C4-2B (cell line): ENCODE results near the gene WNT7B.

Source experiments
- ZFX ChIP-seq: fragments of 450-650 bp; IDR thresholded peaks from 2 replicates; pipeline ENCODE4 v1.6.1; 2017
- TF ChIP-seq, protein P1 (sequence below): fragments of 450-650 bp; conservative IDR thresholded peaks from 2 replicates; pipeline ENCODE4 v1.5.1; 2017; ENCODE audit warnings: mild to moderate bottlenecking

DNA sequence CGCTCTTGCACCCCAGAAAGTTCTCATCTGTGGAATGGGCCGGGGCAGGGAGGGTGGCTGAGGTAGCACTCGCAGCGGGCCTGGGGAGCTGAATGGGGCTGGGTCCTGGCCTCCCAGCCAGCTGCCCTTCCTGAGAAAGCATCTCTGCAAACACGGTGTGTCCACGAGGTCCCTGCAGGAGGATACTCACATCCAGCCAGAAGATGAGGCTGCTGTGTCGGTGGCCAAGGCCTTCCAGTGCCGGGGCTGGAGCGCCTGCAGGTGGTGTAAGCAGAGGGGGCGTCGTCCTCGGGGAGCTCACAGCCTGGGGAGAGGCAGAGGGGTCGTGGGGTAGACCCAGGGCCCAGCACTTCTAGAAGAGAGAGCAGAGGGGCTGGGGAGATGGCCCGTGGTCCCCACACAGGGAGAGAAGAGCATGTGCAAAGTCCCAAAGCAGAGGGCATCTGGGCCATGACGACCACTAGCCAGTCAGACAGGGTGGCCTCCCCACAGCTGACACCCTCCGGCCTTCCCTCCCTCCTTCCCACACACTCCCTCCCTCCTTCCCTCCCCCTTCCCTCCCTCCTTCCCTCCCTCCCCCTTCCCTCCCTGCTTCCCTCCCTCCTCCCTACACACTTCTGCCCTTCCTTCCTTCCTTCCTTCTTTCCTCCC, 97.9 kb downstream of the WNT7B start:
- TF ChIP-seq, protein P1, sequence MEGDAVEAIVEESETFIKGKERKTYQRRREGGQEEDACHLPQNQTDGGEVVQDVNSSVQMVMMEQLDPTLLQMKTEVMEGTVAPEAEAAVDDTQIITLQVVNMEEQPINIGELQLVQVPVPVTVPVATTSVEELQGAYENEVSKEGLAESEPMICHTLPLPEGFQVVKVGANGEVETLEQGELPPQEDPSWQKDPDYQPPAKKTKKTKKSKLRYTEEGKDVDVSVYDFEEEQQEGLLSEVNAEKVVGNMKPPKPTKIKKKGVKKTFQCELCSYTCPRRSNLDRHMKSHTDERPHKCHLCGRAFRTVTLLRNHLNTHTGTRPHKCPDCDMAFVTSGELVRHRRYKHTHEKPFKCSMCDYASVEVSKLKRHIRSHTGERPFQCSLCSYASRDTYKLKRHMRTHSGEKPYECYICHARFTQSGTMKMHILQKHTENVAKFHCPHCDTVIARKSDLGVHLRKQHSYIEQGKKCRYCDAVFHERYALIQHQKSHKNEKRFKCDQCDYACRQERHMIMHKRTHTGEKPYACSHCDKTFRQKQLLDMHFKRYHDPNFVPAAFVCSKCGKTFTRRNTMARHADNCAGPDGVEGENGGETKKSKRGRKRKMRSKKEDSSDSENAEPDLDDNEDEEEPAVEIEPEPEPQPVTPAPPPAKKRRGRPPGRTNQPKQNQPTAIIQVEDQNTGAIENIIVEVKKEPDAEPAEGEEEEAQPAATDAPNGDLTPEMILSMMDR: no peak
- TF ChIP-seq ZFX: no peak
